CD1c-positive myeloid dendritic cell (primary cell): ENCODE measurements around the gene SLC35G1.

Experiments used
- DNase-seq: peaks from one replicate; pipeline ENCODE4 v3.0.0-alpha.2; 2016; ENCODE audit errors: extremely low spot score

Gene SLC35G1

GRCh38 chr10:93876381-93876780, 17.4 kb upstream of the SLC35G1 start:
- DNase-seq = no peak

DNA sequence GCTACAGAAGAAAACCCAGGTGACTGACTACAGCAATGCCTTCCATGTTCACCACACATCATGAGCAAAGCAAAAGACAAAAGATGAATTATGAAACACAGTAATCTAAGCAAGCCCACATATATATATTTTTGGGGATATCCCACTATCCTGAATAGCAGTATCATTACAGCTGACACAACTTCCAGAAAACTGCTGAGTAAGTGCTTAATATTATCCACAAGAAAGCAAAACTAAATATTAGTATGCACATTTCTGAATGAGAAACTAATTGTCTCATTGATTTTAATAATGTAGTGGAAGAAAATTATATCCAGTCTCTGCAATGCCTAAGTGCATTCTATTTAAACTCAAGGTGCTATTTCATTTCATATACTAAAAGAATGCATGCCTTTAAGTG, 14.5 kb upstream of the SLC35G1 start:
- DNase-seq = no peak

DNA sequence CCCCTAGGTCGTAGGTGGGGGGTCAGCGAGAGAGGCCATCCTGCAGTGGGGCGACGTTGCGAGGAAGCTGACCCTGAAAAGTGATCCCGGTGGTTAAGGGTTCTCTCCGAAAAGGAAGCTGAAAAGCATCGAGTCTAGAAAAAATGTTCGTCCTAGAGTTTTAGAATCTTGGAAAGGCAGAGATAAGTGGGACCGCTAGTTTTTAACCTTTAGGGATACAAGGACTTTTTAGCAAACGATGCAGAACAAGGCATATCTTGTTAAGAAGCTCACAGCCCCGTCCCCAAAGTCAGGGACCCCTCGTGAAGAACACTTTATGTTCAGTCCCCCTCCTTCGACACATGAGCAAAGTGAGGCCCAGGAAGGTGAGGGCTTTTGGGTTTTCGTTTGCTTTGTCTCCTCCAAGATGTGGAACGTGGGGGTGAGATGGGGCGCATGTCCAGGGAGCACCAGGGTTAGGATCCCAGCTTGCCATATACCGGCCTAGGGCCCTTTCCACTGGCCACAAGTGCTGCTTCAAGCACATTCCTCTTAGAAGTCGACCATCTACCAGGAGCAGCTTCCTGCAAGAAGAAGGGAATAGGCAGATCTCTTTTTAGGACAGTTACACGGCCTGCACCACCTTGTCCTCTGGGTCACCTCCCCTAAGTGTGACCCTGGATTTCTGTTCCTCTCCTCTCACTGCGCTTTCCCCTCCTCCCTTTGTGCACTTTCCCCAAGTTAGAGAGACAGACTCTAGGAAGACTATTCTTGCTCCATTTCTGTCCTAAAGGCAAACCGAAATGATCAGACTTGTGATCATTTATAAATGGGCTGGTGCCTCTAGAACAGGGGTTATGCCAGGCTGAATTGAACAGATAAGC, 969 bp downstream of the SLC35G1 start:
- DNase-seq = no peak

DNA sequence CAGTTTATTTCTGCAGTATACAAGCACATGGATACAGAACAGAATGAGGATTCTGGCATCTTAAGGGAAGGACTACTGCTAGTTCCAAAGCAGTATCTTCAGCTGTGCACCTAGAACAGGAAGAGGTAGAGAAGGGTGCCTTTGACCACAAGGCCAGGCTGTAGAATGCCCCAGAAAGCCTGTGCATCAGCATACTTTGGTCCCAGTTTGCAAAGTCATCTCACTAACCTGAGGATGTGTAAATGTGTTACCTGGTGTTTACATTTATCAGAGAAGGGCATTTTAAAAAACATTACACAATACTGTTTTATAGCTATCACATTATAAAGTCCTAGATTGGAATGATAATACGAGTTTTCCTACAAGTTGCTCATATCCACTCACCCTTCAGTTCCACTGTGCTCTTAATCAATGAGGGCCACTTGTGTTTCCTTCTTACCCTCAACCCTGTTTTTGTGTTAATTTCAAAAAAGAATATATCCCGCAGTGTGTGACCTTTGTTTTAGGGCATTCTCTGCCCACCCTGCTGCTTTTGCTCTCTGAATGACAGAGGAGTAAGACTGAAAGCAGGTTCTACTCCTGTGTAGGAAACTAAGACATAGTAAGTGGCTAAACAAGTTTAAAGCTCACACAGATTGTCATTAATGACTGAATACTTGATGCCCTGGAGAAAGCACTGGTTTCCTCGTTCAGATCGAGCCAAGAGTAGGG, 3.4 kb downstream of the SLC35G1 start:
- DNase-seq = no peak

- DNase-seq = no peak
These were observed 5.3 kb downstream of the SLC35G1 start for GRCh38 chr10:93899109-93899508.

DNA sequence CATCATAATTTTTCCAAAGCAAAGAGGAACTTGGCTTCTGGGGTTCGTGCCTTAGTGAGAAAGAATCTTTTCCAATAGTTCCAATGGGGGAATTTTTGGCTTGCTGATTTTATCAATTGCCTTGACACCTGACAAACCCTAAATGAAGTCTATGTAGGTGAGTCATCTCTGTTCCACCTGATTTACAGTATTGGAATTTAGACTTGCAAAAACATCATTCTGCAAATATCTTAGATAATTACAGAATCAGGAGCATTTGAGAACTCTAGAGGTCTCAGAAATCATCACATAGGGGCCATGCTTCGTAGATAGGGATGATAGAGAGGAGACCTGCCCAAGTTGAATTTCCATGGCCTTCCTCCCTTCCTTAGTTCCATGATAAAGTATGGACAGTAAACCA, 9.3 kb downstream of the SLC35G1 start:
- DNase-seq = no peak

DNA sequence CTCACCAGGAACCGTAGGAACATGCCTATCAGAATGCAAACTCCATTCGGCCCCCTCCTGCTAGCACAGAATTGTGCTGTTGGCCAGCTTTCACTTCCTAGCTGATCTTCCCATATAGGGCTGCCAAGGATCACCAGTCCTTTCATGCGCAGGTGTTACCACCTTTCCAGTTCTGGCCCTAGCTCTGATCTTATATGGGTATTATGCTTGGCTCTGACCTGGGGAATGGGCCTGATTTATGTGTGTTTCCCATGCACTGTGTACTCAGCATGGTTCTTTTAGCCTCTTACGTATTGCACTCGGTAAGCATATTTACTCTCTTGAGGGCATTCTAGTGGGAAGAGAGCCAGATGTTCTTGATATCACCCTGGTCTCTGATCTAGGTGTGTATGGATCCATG, 11.1 kb downstream of the SLC35G1 start:
- DNase-seq = no peak

DNA sequence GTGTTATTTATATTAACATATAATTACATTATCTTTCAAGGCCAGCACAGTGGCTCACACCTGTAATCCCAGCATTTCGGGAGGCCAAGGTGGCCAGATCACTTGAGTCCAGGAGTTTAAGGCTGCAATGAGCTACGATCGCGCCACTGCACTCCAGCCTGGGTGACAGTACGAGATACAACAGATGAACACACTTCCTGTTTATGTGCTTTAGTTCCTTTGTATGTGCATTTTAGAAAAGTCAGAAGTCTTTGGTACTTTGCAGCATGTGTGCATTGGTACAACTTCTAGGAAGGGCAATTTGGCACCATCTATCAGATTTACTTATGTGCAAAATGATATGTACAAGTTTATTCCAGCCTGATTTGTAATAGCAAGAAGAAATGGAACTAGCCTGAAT, 13.3 kb downstream of the SLC35G1 start:
- no peak for DNase-seq

DNA sequence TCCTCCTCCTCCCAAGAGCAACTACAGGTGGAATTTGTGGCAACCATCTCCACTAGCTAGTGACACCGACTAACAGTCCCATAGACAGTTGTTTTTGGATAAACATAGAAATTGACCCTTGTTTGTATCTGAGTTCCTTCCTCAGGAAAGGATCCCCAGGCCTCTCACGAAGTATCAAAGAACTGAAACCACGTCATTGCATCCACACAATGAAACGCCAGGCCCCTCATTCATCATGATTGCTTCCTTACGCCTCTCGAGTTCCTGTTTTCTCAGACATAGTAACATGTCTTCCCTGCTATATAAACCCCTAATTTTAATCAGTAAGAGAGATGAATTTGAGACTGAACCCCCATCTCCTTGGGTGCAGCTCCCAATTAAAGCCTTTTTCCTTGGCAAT, 18.1 kb downstream of the SLC35G1 start:
- peak; percentile 33 for DNase-seq

- no peak for DNase-seq
These were observed 18.7 kb downstream of the SLC35G1 start for GRCh38 chr10:93912444-93912843.

- DNase-seq = no peak
These were observed 19.9 kb downstream of the SLC35G1 start for GRCh38 chr10:93913706-93914105.

DNA sequence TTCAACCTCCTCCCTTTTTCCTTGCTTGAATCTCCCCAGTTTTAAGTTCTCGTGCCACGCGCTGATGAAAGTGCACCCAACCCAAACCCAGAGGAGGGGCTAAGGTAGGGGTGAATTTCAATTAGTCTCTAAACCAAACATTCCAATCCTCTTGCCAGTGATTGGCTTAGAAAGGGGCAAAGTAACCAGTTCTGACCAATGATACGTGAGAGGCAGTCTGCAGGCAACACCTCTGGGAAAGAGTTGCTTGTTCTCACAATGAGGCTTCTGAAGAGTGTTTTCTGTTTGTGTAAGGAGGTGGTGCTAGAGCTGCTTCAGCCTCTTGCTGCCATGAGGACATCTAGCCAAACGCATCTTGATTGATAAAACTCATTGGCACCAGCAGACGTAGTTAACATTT, 21.8 kb downstream of the SLC35G1 start:
- no peak for DNase-seq

DNA sequence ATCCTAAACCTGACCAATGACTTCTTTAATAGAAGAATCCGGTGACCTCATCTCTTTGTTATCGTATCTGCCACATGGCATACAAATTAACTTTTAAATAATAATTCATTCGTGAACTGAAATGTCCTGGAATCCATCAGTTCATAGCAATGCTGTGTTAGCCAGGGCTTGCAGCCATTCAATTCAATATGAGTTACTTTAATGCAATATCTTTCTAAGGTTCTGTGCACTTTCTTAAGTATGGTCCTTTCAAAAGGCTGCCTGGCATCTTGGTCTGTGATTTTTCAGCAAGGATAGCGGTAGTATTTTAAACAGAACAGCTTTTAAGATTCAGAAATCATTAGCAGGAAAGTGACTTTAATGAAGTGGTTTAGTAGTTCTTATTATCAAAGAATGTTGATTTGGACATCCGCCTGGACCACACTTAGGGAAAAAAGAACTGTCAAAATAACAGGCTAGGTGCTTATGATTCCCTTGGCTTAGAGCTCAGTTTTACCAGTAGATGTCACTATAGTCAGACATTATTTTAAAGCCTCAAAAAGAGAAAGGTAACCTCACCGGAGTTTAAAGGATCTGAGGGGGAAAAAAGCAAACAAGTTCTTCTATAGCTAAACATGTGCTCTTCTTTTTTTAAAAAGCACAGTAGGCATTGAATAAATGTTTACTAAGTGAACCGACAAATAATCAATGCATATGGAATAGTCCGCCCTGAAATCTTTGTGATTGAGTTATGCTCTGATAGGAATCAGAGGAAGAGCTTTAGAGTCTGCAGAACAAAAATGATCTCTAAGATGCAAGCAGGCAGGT, 22.7 kb downstream of the SLC35G1 start:
- no peak for DNase-seq

DNA sequence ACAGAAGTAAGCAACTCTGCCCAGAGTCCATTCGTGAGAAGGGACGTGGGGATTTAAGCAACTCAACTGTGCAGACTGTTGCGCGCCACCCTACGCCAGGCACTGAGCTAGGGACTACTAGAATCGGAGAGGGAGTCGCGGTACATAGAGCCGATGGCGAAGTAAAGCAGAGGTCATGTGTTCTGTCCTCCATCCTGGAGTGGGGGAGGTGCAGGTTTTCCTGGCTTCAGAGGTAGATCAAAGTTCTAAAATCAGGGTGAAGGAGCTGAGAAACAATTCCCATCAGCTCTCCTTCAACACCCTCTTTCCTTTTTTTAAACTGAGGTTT, 23.2 kb downstream of the SLC35G1 start:
- no peak for DNase-seq

DNA sequence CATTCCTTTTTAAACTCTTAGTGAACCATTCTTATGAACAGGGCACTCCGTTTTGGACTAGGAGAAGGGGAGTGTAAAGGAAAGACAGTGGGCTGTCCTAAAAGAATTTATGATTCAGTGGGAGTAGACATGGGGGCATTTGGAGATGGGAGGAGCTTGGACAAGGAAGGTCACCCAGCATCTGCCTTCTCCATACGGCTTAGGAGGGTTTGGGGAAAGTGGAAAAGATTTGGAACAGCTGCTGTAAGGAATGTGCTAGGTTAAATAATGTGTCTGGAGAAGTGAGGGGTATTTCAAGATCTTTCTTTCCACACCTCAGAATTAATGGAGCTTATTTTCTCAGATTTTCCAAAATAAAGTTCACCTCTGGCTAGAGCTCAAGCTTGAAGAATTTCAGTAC, 24.0 kb downstream of the SLC35G1 start:
- no peak for DNase-seq

DNA sequence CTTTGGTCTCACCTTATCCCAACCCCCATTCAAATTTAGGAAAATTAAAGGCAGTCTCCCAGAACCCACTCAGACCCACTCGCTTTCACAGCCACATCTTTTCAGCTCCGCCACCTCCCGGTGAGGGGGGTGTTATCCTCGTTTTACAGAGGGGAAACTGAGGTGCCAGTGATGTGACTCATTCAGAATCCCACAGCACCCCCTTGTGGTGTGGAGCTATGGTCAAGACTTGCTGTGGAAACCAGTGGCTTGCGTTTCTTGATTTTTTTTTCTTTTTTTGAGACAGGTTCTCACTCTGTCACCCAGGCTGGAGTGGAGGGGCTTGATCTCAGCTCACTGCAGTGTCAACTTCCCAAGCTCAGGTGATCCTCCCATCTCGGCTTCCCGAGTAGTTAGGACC, 27.6 kb downstream of the SLC35G1 start:
- DNase-seq = peak; percentile 18

DNA sequence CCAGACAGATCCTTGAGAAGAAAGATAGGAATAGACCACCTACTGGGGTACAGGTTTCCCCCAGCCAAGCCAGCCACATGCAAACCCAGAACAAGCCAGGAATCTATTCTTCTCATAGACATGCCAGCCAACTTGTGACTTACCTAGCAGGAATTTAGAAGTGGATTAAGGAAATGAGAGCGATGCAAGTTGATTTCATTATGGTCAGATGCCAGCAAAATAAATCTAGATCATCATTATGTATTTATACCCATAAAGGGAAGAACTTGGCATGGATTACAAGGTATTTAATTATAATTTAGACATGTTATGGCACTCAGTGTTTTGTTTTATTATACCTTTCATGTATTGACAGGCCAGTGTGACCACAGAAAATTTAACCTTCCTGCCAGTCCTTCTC, 32.8 kb downstream of the SLC35G1 start:
- DNase-seq = no peak

GRCh38 chr10:93938140-93938539, 44.4 kb downstream of the SLC35G1 start:
- DNase-seq = no peak

- DNase-seq = no peak
These were observed 47.1 kb downstream of the SLC35G1 start for GRCh38 chr10:93940881-93941280.

DNA sequence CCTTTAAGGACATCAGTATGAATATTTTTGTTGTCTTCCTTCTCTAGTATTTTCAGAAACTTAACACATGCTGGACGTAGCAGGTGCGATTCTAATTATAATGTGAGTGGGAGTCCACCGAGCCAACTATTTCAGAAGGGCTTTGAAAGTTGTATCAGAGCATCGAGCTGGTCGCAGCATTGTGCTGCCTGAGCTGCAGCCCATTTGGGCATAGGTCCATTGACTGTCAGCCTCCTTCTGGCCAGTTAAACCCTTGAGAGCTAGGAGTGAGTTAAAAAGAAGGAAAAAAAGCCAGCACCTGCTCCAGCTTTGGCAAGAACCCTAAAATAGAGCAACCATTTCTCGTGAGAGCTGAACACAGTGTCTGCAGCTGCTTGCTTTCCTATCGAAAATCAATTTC, 47.8 kb downstream of the SLC35G1 start:
- DNase-seq = no peak

GRCh38 chr10:93945819-93946218, 52.0 kb downstream of the SLC35G1 start:
- DNase-seq = no peak

GRCh38 chr10:93947055-93947454, 53.3 kb downstream of the SLC35G1 start:
- no peak for DNase-seq

DNA sequence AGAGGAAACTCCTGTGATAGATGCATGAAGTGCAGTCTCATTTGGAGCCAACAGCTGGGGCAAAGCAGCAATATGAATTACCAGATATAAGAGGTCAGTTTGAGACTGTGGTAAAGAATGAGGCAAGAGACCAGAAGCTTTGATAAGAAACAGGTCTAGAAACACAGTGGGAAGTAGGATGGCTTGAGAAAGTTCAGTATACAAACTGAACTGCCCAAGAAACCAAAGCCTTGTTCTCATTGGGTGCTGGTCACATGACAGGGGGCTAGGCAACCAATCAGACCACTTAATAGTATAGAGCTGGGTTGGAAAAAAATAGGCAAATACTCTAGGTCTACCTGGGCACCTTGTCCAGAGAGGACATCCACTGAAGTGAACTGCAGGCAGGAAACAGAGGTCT, 53.7 kb downstream of the SLC35G1 start:
- no peak for DNase-seq
